Neuronal stem cell (in vitro differentiated cells): ENCODE results near the gene GATA3.

Experiments
- DNase-seq: peaks from one replicate; pipeline ENCODE4 v3.0.0-alpha.2; 2013; ENCODE audit warnings: low spot score
- H2AFZ ChIP-seq: one replicate; pipeline ENCODE4 v1.6.1; 2013; ENCODE audit warnings: mild to moderate bottlenecking, low read length, inconsistent platforms
- H2AK5ac ChIP-seq: 2 replicates; pipeline ENCODE4 v1.6.1; 2013; ENCODE audit warnings: low read depth, mild to moderate bottlenecking, inconsistent platforms, low read length, moderate library complexity, mixed read lengths
- H2BK120ac ChIP-seq: 2 replicates; pipeline ENCODE4 v1.6.1; 2013; ENCODE audit warnings: low read depth, mild to moderate bottlenecking, inconsistent platforms, low read length, moderate library complexity, mixed read lengths
- H2BK12ac ChIP-seq: one replicate; pipeline ENCODE4 v1.6.1; 2013; ENCODE audit warnings: low read length, inconsistent platforms
- H2BK15ac ChIP-seq: 2 replicates; pipeline ENCODE4 v1.6.1; 2013; ENCODE audit warnings: mild to moderate bottlenecking, low read length, inconsistent platforms, mixed read lengths
- H2BK5ac ChIP-seq: one replicate; pipeline ENCODE4 v1.6.1; 2013; ENCODE audit warnings: inconsistent platforms, mild to moderate bottlenecking, low read length, moderate library complexity
- H3K14ac ChIP-seq: one replicate; pipeline ENCODE4 v1.6.1; 2013; ENCODE audit warnings: low read length, inconsistent platforms
- H3K18ac ChIP-seq: 2 replicates; pipeline ENCODE4 v1.6.1; 2013; ENCODE audit warnings: low read length, inconsistent platforms
- H3K23ac ChIP-seq: 2 replicates; pipeline ENCODE4 v1.6.1; 2013; ENCODE audit warnings: low read depth, mild to moderate bottlenecking, mixed read lengths, low read length, inconsistent platforms; ENCODE audit not compliant: poor library complexity
- H3K27ac ChIP-seq: replicated peaks from 3 replicates; pipeline ENCODE4 v1.5.1; 2013; ENCODE audit warnings: low read length, inconsistent platforms
- H3K27me3 ChIP-seq, 3 experiments: 2 replicates each; pipeline ENCODE4 v1.6.1; 2013; ENCODE audit warnings: low read length in 3 of 3, mild to moderate bottlenecking in 2 of 3, inconsistent platforms in 1 of 3, low read depth in 1 of 3, mixed read lengths in 1 of 3, moderate library complexity in 1 of 3; ENCODE audit not compliant: control insufficient read depth in 3 of 3, insufficient read depth in 3 of 3
- H3K36me3 ChIP-seq, 2 donors: replicated peaks in 1 of 2; 2 replicates each; pipeline ENCODE4 v1.6.1; 2013; ENCODE audit warnings: low read length in 2 of 2; ENCODE audit not compliant: control insufficient read depth in 2 of 2, insufficient read depth in 2 of 2
- H3K4ac ChIP-seq: 2 replicates; pipeline ENCODE4 v1.6.1; 2013; ENCODE audit warnings: inconsistent platforms, mild to moderate bottlenecking, low read length, moderate library complexity
- H3K4me1 ChIP-seq, 2 donors: 1 replicate in 1 of 2; 2 replicates in 1 of 2; pipeline ENCODE4 v1.6.1; 2013; ENCODE audit warnings: low read length in 2 of 2, low read depth in 1 of 2; ENCODE audit not compliant: control insufficient read depth in 2 of 2, insufficient read depth in 1 of 2
- H3K4me2 ChIP-seq: one replicate; pipeline ENCODE4 v1.6.1; 2013; ENCODE audit warnings: mild to moderate bottlenecking, low read length, inconsistent platforms; ENCODE audit not compliant: insufficient read depth, poor library complexity, severe bottlenecking
- H3K4me3 ChIP-seq, 2 donors: 2 replicates each; pipeline ENCODE4 v1.5.1; 2013; ENCODE audit warnings: low read length in 2 of 2, mild to moderate bottlenecking in 2 of 2, inconsistent platforms in 1 of 2, moderate library complexity in 1 of 2
- H3K79me1 ChIP-seq: one replicate; pipeline ENCODE4 v1.6.1; 2013; ENCODE audit warnings: low read depth, mild to moderate bottlenecking, inconsistent platforms, low read length, moderate library complexity
- H3K9ac ChIP-seq: one replicate; pipeline ENCODE4 v1.6.1; 2013; ENCODE audit warnings: mild to moderate bottlenecking, low read depth, low read length, inconsistent platforms; ENCODE audit not compliant: poor library complexity
- H3K9me3 ChIP-seq, 2 donors: replicated peaks in 1 of 2; 2 replicates each; pipeline versions ENCODE3 to v1.6.1; 2013; ENCODE audit warnings: low read length in 2 of 2, mild to moderate bottlenecking in 2 of 2, inconsistent platforms in 1 of 2, low read depth in 1 of 2, mixed read lengths in 1 of 2, moderate library complexity in 1 of 2; ENCODE audit not compliant: control insufficient read depth in 2 of 2, insufficient read depth in 1 of 2
- H4K8ac ChIP-seq: one replicate; pipeline ENCODE4 v1.6.1; 2013; ENCODE audit warnings: low read depth, mild to moderate bottlenecking, inconsistent platforms, low read length, moderate library complexity
- H4K91ac ChIP-seq: one replicate; pipeline ENCODE4 v1.6.1; 2013; ENCODE audit warnings: low read length, low read depth, mild to moderate bottlenecking, inconsistent platforms; ENCODE audit not compliant: poor library complexity
- WGBS, 2 donors: extraction: QIAGEN DNeasy Blood & Tissue Kit; methylation state at CpG; one replicate each; pipeline ENCODE4 v1.1.7; 2013; ENCODE audit warnings: missing lambda C conversion rate in 2 of 2, mixed read lengths in 1 of 2; ENCODE audit not compliant: insufficient read length in 2 of 2, insufficient replicate concordance in 1 of 2; ENCODE audit errors: extremely low coverage in 2 of 2; 5-methylcytosine and 5-hydroxymethylcytosine counted together

GATA3 gene

DNA sequence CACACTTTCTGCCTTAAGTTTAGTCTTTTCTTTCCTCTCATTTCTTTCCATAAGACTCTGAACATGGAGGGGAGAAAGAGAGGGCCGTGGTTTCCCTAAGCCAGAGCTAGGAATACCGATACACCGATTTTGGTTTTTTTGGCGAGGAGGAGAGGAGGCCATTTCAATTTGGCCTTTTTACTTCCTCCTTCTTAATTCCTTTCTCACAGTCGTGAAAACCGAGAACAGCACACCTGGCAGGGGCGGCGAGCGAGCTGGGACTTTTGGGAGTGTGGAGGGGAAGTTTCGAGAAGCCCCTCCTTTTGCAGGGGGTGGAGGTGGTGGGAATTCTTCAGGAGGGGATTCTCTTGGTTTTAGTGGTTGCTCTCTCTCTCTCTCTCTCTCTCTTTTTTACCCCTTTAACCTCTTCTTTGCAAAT, 6.2 kb downstream of the GATA3 start:
- Histone ChIP-seq H3K79me1 (no peaks in the 10 kb centered on the region), H2BK15ac (no peak overlapping the region), H2BK120ac (no peak overlapping the region), H3K14ac (no peak overlapping the region), H4K91ac (no peak overlapping the region), H3K23ac (no peak overlapping the region), H3K4me1 (peaks cover 0 to 35% of the 10 kb centered on the region in 2 donors), H3K4me3 (no peak overlapping the region), H3K4ac (no peak overlapping the region), H2AFZ (no peak overlapping the region), H3K36me3 (no peaks in the 10 kb centered on the region), H3K27me3 (peaks cover 28 to 100% (median 64%) of the 10 kb centered on the region in 3 experiments), H3K27ac (no peak overlapping the region), H2BK5ac (no peak overlapping the region), H3K9ac (no peak overlapping the region), H2AK5ac (no peak overlapping the region), H4K8ac (no peak overlapping the region), H3K18ac (no peak overlapping the region), H2BK12ac (no peak overlapping the region), H3K4me2 (peak overlapping the region; percentile 37), H3K9me3 (no peaks in the 10 kb centered on the region)
- DNase-seq = peak; percentile 8
- no CpG with 5 or more reads among the region's 10 CpGs for WGBS, 2 donors

DNA sequence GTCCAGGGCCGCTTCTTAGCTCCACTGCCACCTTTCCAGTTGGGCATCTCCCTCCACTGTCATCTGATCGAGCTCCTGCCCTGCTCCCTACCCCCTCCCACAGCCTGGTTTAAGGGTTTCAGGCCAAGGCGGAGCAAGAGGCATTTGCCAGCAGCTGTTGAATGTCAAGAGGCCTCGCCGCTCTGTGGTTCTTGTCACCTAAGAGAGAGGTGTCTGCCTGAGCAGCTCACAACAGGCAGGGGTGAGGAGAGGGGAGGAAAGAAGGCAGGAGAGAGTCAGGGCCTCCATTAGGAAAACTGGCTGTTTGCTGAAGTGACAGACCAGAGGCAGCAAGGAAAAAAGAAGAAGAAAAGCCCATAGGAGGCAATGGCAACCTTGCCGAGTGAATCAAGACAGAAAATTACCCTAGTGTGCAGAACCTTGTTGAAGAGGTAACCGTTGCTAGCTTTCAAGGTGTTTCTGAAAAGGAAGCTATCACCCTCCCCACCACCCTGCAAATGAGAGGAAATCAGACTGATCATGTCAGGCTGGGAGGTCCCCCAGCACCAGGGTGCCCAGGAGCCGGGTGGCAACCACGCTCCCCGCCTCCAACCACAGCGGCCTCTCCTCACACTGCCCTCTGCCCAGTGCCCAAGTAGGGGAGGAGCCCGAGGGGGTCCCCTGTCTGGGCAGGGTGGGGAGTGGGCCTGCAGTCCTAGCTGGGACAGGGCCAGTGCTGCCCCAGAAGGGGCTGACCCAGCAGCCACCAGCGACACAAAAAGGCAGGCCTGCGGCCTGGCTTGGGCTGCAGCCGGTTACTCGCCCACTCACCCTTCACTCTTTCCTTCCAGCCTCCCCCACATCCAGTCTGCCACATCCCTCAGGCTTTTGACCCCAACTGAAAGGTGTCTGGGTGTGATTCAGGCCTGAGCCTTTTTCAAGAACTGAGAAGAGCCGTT, 7.1 kb downstream of the GATA3 start:
- peaks cover 21 to 99% (median 55%) of the 10 kb centered on the region in 3 experiments for H3K27me3 ChIP-seq

GRCh38 chr10:8063128-8063908, 8.8 kb downstream of the GATA3 start:
- H2BK15ac ChIP-seq = no peak overlapping the region
- peaks cover 5 to 90% (median 38%) of the 10 kb centered on the region in 3 experiments for H3K27me3 ChIP-seq
- no peak overlapping the region for H2BK12ac ChIP-seq
- DNase-seq = no peak
- H3K9ac ChIP-seq = no peak overlapping the region
- no CpG with 5 or more reads among the region's 15 CpGs for WGBS, 2 donors
- no peak overlapping the region for H3K23ac ChIP-seq
- no peaks in the 10 kb centered on the region for H3K36me3 ChIP-seq
- H2AFZ ChIP-seq = no peak overlapping the region
- H3K4me1 ChIP-seq = peaks cover 0 to 35% of the 10 kb centered on the region in 2 donors
- H3K79me1 ChIP-seq = no peaks in the 10 kb centered on the region
- no peak overlapping the region for H3K4ac ChIP-seq
- H3K27ac ChIP-seq = no peak overlapping the region
- peak overlapping the region; percentile 47 for H3K4me2 ChIP-seq
- no peak overlapping the region for H2BK5ac ChIP-seq
- no peak overlapping the region for H3K4me3 ChIP-seq
- no peak overlapping the region for H2BK120ac ChIP-seq
- no peak overlapping the region for H2AK5ac ChIP-seq
- no peak overlapping the region for H4K8ac ChIP-seq
- no peaks in the 10 kb centered on the region for H3K9me3 ChIP-seq
- no peak overlapping the region for H3K14ac ChIP-seq
- H4K91ac ChIP-seq = no peak overlapping the region
- H3K18ac ChIP-seq = peak overlapping the region; percentile 46

More for the DNA sequence above, 7.1 kb downstream of the GATA3 start:
- H3K23ac ChIP-seq = no peak overlapping the region
- WGBS, 2 donors = no CpG with 5 or more reads among the region's 17 CpGs
- H3K18ac ChIP-seq = peak overlapping the region; percentile 87
- H4K91ac ChIP-seq = no peak overlapping the region
- H2BK15ac ChIP-seq = no peak overlapping the region
- H3K79me1 ChIP-seq = no peaks in the 10 kb centered on the region
- H3K4me3 ChIP-seq = no peak overlapping the region
- H3K4me2 ChIP-seq = no peak overlapping the region
- H2AK5ac ChIP-seq = peak overlapping the region; percentile 82
- no peak overlapping the region for H3K27ac ChIP-seq
- H3K4ac ChIP-seq = no peak overlapping the region
- H2BK12ac ChIP-seq = no peak overlapping the region
- H3K14ac ChIP-seq = no peak overlapping the region
- no peak overlapping the region for H3K9ac ChIP-seq
- DNase-seq = peak; percentile 26
- peaks cover 0 to 35% of the 10 kb centered on the region in 2 donors for H3K4me1 ChIP-seq
- no peak overlapping the region for H2BK5ac ChIP-seq
- no peaks in the 10 kb centered on the region for H3K36me3 ChIP-seq
- H4K8ac ChIP-seq = no peak overlapping the region
- H3K9me3 ChIP-seq = no peaks in the 10 kb centered on the region
- no peak overlapping the region for H2BK120ac ChIP-seq
- H2AFZ ChIP-seq = no peak overlapping the region

DNA sequence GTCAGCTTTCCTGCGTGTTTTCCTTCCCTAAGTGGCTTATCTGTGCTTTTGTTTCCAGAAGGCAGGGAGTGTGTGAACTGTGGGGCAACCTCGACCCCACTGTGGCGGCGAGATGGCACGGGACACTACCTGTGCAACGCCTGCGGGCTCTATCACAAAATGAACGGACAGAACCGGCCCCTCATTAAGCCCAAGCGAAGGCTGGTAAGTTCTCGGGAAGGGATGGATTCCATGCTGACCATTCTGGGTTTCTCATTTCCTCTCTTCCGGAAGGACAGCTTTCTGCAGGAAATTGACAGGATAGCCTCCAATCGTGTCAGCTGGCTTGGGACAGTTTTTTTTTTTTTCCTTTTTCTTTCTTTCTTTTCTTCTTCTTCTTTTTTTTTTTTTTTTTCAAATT, 9.4 kb downstream of the GATA3 start:
- H3K4ac ChIP-seq = no peak overlapping the region
- no peak overlapping the region for H4K8ac ChIP-seq
- H3K4me3 ChIP-seq = peak overlapping the region in 1 of 2 donors; percentile 61
- peak overlapping the region; percentile 47 for H3K4me2 ChIP-seq
- H3K23ac ChIP-seq = no peak overlapping the region
- DNase-seq = no peak
- H2AK5ac ChIP-seq = no peak overlapping the region
- H3K9ac ChIP-seq = no peak overlapping the region
- no peaks in the 10 kb centered on the region for H3K9me3 ChIP-seq
- H3K4me1 ChIP-seq = peaks cover 0 to 35% of the 10 kb centered on the region in 2 donors
- no peak overlapping the region for H3K14ac ChIP-seq
- H3K79me1 ChIP-seq = no peaks in the 10 kb centered on the region
- no peak overlapping the region for H3K27ac ChIP-seq
- H3K27me3 ChIP-seq = peaks cover 0 to 89% (median 31%) of the 10 kb centered on the region in 3 experiments
- no peak overlapping the region for H2BK12ac ChIP-seq
- no CpG with 5 or more reads among the region's 13 CpGs for WGBS, 2 donors
- no peak overlapping the region for H2BK5ac ChIP-seq
- peak overlapping the region; percentile 90 for H3K18ac ChIP-seq
- H2AFZ ChIP-seq = no peak overlapping the region
- no peak overlapping the region for H2BK15ac ChIP-seq
- H4K91ac ChIP-seq = no peak overlapping the region
- no peak overlapping the region for H2BK120ac ChIP-seq
- no peaks in the 10 kb centered on the region for H3K36me3 ChIP-seq
